HG03064 (cell line): Measurements from ENCODE around the gene LRRC46.

Experiments used
- ATAC-seq: cut with Tn5 transposase; IDR thresholded peaks from one replicate; pipeline ENCODE4 v1.9.1; 2021; ENCODE audit warnings: low read depth; ENCODE audit not compliant: unreplicated experiment

LRRC46 gene

DNA sequence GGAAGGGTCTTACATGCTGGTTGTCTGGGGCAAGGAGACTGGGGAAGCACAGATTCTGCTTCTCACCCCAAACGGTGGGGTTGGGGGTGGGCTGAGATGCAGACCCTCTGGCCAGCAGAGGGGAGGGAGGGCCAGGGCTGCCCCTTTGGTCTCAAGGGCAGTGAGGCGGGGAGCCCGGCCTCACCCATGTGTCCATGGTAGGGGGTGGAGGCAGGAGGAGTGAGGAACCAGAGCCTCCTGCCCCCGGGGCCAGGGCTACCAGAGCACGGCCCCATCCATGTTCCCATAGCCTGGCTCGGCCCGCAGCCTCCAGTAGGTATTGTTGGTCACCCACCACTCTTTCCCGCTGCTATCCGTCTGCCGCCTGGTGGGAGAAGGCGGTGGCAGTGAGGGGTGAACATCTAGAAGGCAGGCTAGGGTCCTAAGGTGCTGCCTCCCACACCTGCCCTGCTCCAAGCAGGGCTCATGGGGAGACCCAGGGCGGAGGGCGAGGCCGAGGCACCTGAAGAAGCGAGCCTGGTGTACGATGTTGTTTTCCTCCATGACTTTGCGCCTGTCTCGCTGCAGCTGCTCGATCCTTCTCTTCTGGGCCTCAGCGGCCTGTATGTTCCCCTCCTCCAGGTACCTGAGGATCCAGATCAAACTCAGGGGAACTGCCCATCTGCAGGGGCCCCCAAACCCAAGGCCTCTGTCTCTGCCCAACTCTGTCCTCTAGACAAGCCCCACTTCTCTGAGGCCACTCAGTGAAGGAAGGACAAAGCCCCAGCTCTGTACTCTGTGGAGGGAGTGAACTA lies 23.2 kb upstream of the LRRC46 start:
- no peak for ATAC-seq

GRCh38 chr17:47808830-47809480 lies 22.5 kb upstream of the LRRC46 start:
- no peak for ATAC-seq

- no peak for ATAC-seq
Measured at GRCh38 chr17:47810200-47810821, 21.2 kb upstream of the LRRC46 start.

- ATAC-seq, result no peak
Measured at GRCh38 chr17:47810901-47811635, 20.4 kb upstream of the LRRC46 start.

DNA sequence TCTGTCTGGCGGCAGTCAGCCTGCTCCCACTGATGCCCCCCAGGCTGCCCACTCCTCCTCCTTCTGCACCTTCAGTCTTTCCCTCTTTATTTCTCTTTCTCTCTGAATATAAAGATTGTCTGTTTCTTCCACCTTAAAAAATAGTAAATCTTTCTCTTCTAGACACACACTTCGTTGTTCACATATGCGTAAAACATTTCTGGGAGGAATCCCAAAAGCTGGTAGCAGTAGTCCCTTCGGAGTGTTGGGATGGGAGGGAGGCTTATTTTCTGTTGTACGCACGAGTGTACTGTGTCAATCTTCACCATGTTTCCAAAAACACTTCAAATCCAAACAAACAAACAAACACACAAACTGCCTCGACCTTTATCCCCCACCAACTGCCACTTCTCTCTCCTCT lies 19.8 kb upstream of the LRRC46 start:
- no peak for ATAC-seq

- ATAC-seq, result no peak
Measured at GRCh38 chr17:47812146-47812920, 19.1 kb upstream of the LRRC46 start.

DNA sequence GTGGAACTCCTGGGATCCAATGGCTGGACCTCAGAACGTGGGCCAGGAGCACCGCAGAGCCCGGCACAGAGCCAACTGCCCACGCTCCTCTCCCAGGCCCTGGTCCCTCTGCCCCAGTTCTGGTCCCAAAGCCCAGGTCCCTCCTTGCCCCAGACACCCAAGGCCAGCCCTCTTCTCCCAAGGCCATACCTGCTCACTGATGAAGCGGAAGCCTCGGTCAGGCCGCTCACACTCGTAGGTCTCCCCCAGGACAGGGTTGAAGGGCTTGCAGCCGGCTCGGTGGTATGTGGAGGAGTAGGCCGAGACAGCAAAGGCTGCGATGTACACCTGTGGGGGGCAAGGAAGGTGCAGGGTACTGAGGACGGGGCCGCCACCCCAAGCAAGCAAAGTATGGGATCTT lies 18.4 kb upstream of the LRRC46 start:
- no peak for ATAC-seq

DNA sequence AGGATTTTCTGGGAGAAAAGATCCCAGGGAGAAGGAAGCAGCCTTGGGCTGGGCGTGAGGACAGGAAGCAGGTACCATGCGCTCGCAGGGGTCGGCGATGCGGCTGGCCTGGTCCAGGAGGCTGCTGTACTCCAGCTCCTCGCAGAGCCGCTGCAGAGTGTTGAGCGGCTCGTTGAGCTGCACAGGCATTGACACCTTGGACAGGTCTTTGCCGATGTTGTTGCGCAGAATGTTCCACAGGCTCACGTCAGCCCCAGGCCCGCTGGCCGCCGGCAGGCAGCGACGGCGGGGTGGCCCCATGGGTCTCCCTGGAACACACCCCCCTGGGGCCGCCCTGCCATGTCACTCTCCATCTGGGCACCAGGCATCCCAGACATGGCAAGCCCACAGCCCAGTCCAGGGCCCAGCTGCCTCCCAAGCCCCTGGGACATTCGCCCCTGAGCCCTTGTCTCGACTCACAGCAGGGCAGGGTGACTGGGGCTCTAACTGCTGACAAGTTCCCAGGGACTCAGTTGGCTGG lies 17.9 kb upstream of the LRRC46 start:
- ATAC-seq, result no peak

DNA sequence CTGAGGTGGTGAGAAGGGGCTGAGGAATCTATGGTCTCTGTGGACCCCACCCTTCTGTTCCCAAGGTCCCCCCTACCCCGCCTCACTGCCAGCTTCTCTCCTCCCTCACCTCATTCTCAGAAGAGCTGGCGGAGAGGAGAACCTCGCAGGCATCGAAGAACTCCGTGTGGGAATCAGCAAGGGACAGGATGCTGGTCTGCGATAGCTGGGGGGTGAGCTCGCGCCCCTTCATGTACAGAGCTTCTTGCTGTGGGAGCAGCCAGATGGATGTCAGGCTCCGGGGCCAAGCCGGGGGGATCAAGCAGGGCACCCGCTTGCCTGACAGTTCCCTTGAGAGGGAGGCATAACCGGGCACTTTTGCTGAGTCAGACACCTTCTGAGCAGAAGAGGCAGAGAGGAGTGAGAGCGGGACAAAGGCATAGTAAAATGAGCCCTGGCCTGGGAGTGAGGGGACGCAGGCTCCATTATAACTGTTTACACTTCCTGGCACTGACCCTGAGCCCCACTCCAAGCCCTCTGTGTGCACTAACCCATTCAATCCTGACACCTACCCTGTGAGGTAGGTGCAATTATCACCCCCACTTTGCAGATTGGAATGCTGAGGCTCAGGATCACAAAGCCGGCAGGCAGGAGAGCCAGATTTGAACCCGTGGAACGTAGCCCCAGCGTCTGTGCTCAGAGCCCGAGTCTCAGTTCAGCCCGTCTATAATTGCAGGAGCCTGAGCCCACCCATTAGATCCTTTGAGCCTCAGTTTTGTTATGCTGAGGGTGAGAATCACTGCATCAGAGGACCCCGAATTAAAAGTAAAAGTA lies 16.2 kb upstream of the LRRC46 start:
- no peak for ATAC-seq

GRCh38 chr17:47816111-47816735 lies 15.2 kb upstream of the LRRC46 start:
- ATAC-seq, result no peak

GRCh38 chr17:47816947-47817346 lies 14.5 kb upstream of the LRRC46 start:
- ATAC-seq, result no peak

DNA sequence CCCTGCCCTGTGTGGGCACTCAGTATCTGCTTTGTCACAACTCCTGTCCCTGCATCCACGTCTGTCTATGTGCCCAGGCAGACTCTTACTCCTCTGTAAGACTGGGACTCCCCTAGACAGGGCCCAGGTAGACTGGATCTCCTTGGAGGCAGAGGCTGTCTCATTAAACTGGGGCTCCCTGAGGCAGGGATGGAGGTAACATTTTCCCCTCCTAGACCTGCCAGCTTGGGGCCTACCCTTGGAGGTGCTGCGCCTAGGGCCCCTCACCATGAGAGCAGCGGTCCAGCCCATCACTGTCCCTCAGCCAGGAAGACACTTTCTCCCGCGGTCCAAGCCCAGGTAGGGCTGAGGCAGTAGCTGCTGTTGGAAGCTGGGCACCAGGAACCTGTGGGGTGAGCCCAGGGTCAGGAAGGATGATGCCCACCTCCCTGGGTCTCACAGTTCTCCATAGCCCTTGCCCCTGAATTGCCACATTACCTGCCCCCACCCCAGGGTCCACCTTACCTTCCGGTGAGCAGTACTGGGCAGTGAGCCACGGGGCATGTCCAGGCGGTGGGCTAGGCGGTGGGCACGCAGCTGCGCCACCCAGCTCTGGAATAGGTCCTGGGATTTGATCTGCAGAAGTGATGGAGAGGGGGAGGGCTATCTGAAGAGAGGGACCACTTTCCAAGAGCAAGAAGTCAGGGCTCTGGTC lies 13.3 kb upstream of the LRRC46 start:
- no peak for ATAC-seq

GRCh38 chr17:47819475-47819874 lies 12.0 kb upstream of the LRRC46 start:
- no peak for ATAC-seq

- no peak for ATAC-seq
Measured at GRCh38 chr17:47820033-47820789, 11.3 kb upstream of the LRRC46 start.

- ATAC-seq, result no peak
Measured at GRCh38 chr17:47821031-47821423, 10.4 kb upstream of the LRRC46 start.

DNA sequence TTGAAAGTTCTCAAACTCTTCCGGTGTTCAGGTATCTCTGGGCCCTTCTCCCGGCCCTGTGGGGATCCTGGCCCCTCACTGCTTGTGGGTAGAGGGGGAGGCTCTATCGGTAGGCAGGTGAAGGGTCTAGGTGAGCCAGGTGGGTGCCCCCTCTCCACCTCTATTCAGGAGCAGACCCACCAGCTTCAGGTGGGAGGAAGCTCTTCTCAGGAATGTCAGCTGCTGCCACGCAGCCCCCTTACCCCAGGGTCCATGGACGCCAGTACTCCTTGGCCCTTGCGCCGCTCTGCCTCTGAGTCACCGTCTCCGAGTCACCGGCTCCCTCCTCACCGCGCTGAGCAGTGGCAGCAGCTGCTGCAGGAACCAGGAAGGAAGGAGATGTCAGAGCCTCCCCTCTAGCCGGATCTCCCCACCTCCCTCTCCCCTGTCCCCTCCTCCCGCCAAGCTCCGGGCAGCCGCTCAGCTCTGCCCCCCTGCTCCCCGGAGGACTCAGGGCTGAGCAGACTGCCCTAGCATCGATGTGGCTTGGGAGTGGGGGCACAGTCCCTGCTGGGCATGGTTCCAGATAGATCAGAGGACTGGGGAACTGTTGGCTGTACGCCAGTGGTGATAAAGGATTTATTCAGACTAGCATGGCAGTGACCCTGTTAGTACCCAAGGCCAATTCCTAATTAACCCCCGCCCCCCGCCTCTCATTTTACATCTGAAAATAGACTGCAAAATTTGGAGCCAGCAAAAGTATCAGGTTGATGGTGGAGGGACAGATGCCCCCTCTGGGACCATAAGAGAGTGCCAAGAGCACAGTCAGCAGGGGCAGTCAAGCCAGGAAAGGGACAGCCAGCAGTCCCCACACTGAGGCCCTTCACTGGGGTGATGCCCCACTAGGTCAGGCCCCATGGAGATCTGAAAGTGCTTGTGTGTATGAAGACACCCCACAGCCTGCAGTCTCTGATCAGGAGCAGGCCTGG lies 9.8 kb upstream of the LRRC46 start, which contains the start of gene OSBPL7:
Gene OSBPL7 (minus strand): TSS at position 371 of the 968 bp plus-strand sequence. CDS start 1,516 bp downstream, outside the sequence.
- ATAC-seq, result peak; percentile 72
